AG09319 (cell line): Measurements from ENCODE around the gene ZNF525.
"Not testable (repeated sequence)": the region's sequence is repeated elsewhere in the genome, so short reads cannot be mapped to it uniquely, and the experiment has no call there.

Source experiments
- DNase-seq: peaks from one replicate; pipeline ENCODE4 v3.0.0-alpha.2; 2010; ENCODE audit warnings: low read depth; ENCODE audit errors: extremely low read depth
- TF ChIP-seq, protein P1 (sequence below): IDR thresholded peaks from 2 replicates; pipeline ENCODE4 v1.5.1; 2011; ENCODE audit warnings: low read depth, mild to moderate bottlenecking, inconsistent platforms, low read length, moderate library complexity

Gene ZNF525

DNA sequence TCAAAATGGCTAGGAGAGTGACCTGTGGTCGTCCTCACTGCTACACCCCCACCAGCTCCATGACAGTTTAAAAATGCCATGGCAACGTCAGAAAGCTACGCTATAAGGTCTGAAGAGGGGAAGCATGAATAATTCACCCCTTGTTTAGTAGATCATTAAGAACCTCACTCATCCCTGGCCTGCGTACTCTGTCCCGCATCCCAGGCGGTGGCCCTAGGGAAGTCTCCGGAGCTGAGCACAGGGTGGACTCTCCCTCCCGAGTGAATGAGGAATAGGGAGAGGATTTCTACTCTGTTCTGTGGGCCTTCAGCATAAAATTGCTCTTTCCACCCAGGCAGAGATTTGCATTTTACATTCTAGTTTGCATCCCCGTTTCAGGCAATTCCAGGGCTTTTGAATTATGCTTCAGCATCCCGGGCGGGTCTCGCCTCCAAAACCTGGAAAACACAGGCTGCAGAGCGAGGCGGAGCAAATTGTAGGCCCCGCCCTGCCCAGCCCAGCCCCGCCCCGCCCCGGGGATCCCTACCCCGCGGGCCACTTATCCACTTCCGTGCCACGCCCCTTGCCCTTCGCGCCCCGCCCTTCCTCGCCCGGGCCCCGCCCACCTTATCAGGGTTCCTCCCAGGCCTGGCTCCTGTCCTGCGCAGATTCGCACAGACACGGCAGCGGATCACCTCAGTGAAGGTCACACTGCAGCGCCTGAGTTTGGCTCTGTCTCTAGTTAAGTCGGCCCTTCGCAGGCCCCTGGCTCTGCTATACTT, 7.5 kb upstream of the ZNF525 start:
- DNase-seq: no peak
- TF ChIP-seq, protein P1, sequence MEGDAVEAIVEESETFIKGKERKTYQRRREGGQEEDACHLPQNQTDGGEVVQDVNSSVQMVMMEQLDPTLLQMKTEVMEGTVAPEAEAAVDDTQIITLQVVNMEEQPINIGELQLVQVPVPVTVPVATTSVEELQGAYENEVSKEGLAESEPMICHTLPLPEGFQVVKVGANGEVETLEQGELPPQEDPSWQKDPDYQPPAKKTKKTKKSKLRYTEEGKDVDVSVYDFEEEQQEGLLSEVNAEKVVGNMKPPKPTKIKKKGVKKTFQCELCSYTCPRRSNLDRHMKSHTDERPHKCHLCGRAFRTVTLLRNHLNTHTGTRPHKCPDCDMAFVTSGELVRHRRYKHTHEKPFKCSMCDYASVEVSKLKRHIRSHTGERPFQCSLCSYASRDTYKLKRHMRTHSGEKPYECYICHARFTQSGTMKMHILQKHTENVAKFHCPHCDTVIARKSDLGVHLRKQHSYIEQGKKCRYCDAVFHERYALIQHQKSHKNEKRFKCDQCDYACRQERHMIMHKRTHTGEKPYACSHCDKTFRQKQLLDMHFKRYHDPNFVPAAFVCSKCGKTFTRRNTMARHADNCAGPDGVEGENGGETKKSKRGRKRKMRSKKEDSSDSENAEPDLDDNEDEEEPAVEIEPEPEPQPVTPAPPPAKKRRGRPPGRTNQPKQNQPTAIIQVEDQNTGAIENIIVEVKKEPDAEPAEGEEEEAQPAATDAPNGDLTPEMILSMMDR: no peak

DNA sequence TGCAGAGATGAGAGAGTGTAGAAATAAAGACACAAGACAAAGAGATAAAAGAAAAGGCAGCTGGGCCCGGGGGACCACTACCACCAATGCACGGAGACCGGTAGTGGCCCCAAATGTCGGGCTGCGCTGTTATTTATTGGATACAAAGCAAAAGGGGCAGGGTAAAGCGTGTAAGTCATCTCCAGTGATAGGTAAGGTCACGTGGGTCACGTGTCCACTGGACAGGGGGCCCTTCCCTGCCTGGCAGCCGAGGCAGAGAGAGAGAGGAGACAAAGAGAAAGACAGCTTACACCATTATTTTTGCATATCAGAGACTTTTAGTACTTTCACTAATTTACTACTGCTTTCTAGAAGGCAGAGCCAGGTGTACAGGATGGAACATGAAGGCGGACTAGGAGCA, 5.4 kb upstream of the ZNF525 start:
- DNase-seq: not testable (repeated sequence)

DNA sequence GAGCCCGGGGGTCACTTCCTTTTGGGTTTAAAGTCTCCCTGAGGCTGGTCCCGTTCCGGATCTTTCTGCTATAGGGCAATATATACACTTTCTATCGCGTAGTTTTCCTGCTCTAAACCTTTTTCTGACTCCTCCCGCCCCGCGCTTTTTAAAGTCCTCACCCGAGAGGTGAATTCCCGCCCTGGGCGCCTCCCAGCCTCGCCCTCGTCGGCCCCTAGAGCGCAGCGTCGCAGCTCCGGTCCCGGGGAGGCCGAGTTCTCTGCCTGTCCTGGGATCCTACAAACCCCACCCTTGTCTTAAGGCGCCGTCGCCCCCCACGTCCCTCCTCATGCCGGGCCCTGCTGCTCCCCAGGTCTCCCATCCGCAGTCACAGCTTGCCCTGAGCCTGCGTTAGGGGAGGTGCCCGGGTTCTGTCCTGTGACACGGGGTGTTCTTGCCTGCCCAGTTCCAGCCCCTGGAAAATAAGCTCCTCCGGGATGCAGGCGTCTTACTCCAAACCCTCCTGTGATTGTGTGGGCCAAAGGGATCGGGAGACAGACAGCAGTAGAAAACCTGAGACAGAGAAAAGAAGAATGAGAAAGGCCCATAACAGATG, 491 bp downstream of the ZNF525 start:
- DNase-seq: no peak
- TF ChIP-seq, protein P1: no peak

DNA sequence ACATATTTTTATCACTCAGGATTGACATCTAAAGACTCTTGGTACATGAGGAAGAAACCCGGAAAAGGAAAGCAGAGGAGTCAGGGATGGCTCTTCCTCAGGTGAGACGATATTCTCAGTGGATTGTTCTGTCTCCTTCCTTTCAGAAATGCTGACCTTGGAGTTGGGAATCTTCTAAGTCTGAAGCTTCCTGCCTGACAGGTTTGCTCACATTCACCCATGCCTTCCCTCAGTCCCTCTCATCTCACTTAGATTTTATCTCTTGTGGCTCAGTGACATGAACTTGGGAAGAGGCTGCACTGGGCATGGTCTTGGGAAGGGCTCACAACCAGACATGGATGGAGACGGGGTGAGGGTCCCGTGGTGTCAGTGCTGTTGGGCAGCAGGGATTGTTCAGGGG, 6.7 kb downstream of the ZNF525 start:
- DNase-seq: no peak
- TF ChIP-seq, protein P1: no peak

DNA sequence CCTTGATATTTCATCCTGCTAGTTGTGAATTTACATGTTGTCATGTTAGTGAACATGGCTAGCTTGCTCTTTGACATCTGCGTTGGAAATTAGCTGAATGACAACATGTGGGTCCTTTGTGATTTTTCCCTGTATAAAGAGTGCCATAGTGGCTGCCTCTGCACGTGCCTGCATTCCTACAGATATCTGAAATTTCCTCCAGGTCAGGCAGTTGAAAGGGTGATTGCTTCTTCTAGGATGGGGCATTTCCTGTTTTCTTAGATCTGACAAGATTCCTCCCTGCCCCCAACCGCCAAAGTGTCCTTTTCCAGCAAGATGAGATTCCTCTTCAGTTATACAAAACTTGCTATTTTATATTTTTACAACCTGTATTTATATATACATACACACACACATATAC, 8.8 kb downstream of the ZNF525 start:
- TF ChIP-seq, protein P1: no peak

DNA sequence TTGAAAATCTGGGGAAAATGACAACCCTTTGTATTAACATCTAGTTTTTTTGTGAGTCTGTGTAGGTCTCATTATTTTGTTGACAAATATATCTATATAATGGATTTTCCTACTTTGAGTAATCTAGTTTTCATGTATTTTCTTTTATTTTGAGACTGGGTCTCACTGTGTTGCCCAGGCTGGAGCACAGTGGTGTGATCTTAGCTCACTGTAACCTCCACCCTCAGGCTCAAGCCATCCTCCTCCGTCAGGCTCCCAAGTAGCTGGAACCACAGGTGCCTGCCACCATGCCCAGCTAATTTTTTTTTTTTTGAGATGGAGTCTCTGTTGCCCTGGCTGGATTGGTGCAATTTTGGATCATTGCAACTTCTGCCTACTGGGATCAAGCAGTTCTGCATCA, 9.2 kb downstream of the ZNF525 start:
- no peak for DNase-seq
- TF ChIP-seq, protein P1: no peak

More for the DNA sequence above, 8.8 kb downstream of the ZNF525 start:
- no peak for DNase-seq

DNA sequence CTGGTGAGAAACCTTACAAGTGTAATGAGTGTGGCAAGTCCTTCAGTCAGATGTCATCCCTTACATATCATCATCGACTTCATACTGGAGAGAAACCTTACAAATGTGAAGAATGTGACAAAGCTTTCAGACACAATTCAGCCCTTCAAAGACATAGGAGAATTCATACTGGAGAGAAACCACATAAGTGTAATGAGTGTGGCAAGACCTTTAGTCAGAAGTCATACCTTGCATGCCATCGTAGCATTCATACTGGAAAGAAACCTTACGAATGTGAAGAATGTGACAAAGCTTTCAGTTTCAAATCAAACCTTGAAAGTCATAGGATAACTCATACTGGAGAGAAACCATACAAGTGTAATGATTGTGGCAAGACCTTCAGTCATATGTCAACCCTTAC, 15.9 kb downstream of the ZNF525 start:
- TF ChIP-seq, protein P1: no peak
- DNase-seq: no peak
